ENCODE measurements around the gene GPI.

Gene GPI

GRCh38 chr19:34409189-34410164, 44.5 kb downstream of the GPI start:
- H3K4me3 ChIP-seq (ENCODE audit: low read depth, low read length) = no peak overlapping the region
- no peak for DNase-seq (ENCODE audit: low read depth)

DNA sequence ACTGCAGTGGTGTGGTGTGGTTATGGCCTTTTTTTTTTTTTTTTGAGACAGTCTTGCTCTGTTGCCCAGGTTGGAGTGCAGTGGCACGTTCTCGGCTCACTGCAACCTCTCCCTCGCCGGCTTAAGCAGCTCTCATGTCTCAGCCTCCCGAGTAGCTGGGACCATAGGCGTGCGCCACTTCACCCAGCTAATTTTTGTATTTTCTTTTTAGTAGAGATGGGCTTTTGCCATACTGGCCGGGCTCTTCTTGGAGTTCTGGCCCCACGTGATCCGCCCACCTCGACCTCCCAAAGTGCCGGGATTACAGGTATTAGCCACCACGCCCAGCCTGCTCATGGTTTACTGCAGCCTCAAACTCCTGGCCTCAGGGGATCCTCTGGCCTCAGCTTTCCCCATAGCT, 46.2 kb downstream of the GPI start:
- DNase-seq (ENCODE audit: low read depth) = no peak
- TF ChIP-seq, protein P1, sequence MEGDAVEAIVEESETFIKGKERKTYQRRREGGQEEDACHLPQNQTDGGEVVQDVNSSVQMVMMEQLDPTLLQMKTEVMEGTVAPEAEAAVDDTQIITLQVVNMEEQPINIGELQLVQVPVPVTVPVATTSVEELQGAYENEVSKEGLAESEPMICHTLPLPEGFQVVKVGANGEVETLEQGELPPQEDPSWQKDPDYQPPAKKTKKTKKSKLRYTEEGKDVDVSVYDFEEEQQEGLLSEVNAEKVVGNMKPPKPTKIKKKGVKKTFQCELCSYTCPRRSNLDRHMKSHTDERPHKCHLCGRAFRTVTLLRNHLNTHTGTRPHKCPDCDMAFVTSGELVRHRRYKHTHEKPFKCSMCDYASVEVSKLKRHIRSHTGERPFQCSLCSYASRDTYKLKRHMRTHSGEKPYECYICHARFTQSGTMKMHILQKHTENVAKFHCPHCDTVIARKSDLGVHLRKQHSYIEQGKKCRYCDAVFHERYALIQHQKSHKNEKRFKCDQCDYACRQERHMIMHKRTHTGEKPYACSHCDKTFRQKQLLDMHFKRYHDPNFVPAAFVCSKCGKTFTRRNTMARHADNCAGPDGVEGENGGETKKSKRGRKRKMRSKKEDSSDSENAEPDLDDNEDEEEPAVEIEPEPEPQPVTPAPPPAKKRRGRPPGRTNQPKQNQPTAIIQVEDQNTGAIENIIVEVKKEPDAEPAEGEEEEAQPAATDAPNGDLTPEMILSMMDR (conservative IDR thresholded peaks at IDR 0.05; ENCODE audit: low read depth, low read length) = no peak
- no peak overlapping the region for H3K4me3 ChIP-seq (ENCODE audit: low read depth, low read length)

More at GRCh38 chr19:34409189-34410164, 44.5 kb downstream of the GPI start:
- TF ChIP-seq, protein P1 (conservative IDR thresholded peaks at IDR 0.05; ENCODE audit: low read depth, low read length) = no peak

- H3K4me3 ChIP-seq (ENCODE audit: low read depth, low read length) = no peak overlapping the region
- peak; percentile 21 for DNase-seq (ENCODE audit: low read depth)
- TF ChIP-seq, protein P1 (conservative IDR thresholded peaks at IDR 0.05; ENCODE audit: low read depth, low read length) = no peak
Measured at GRCh38 chr19:34416021-34416545, 51.1 kb downstream of the GPI start.

DNA sequence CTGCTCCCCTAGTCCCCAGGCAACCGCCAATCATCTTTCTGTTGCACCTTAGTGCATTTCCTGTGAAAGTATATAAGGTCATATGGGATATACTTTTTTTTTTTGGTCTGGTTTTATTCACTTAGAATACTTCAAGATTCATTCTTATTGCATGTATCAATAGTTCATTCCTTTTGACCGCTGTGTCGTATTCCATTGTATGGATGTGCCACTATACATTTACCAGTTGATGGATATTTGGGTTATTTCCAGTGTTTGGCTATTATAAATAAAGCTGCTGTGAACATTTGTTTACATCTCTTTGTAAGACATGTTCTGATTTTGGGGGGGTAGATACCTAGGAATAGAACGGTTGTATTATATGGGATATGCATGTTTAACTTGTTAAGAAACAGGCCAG, 53.3 kb downstream of the GPI start:
- no peak overlapping the region for H3K4me3 ChIP-seq (ENCODE audit: low read depth, low read length)
- TF ChIP-seq, protein P1 (conservative IDR thresholded peaks at IDR 0.05; ENCODE audit: low read depth, low read length) = no peak
- DNase-seq (ENCODE audit: low read depth) = no peak

DNA sequence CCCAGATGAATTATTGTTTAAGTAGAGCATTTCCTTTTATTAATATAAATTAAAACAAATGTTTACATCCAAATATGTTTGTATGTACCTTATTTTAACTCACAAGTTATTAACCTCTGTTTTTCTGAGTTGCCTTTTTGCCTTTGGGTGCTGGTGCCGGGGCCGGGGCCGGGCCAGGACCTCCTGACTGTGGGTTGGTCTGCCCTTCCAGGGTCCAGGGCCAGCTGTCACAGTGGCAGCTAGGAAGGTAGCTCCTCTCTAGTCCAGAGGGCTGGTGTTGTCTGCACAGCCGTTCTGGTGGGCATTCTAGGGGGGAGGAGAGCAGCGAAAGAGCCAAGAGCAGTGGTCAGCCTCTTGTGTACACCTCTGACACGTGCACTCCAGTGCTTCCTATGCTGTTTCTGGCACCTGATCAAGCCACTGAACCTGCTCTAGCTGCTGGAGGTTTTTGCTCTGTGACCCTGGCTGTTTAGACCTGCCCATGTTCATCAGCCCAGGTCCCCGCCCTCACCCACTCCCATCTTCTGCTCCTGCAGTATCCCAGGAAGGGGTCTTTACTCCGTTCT, 61.2 kb downstream of the GPI start:
- TF ChIP-seq, protein P1 (conservative IDR thresholded peaks at IDR 0.05; ENCODE audit: low read depth, low read length) = no peak
- no peak overlapping the region for H3K4me3 ChIP-seq (ENCODE audit: low read depth, low read length)
- no peak for DNase-seq (ENCODE audit: low read depth)

DNA sequence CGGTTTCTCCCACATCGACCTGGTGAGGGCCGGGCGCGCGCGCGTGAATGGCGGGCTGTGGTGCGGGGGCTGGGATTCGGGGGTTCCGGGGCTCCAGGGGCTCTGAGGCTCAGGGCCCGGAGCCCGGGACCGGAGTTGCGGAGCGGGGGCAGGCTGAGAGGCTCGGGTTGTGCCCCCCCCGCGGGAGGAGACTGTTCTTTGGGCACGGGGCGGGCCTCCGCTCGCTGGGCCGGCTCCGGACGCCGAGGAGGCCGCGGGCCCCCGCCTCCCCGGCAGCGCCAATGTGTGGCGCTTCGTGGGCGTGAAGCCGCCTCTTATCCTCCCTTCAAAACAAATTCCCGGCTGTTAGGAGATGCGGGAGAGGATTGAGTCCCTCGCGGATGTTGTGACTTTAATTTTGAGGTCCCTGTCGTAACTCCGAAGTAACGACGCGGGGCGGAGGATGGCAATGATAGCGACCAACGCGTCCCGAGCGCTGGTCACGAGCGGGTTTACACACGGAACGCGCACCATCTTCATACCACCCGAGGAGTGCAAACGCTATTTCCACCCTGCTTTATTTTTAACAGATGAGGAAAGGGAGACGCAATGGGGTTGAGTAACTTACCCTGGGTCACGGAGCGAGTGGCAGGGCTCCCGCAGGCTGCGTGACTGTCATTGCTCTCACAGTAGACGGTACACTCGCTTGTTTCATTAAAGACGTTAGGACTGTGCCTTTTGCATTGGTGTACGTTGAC, 63.7 kb downstream of the GPI start:
- peak overlapping the region; percentile 87 for H3K4me3 ChIP-seq (ENCODE audit: low read depth, low read length)
- TF ChIP-seq, protein P1 (conservative IDR thresholded peaks at IDR 0.05; ENCODE audit: low read depth, low read length) = no peak
- peak; percentile 26 for DNase-seq (ENCODE audit: low read depth)

All from choroid plexus epithelial cell (primary cell).